H1 (cell line): ENCODE results near the gene CDC42EP3. TPM values are rescaled to one million over a fixed set of nuclear protein-coding genes. Genes with fewer than 3 reads are reported as not detected.

Experiments used
- CTCF ChIA-PET: fragments of 300-600 bp; sonication (Branson Sonifier 250); formaldehyde crosslinking; loops from one replicate; lab custom pipeline; 2021; ENCODE audit not compliant: partially characterized antibody; lab: Charles Lee
- POLR2A ChIA-PET: fragments of 300-600 bp; sonication (Branson Sonifier 250); formaldehyde crosslinking; loops from one replicate; lab custom pipeline; 2021; ENCODE audit warnings: inconsistent platforms; ENCODE audit not compliant: partially characterized antibody; lab: Charles Lee
- DNase-seq, 2 experiments: peaks; one replicate each; pipeline versions ENCODE4 v3.0.0 to v3.0.0-alpha.2; 2010 to 2022; ENCODE audit warnings: low spot score in 2 of 2, low read depth in 1 of 2, mixed read lengths in 1 of 2
- FAIRE-seq: peaks from 2 replicates; lab custom pipeline; 2011; peaks lifted over from hg19 to GRCh38; lab: Jason Lieb, UNC
- H2AFZ ChIP-seq: 2 replicates; pipeline ENCODE4 v1.8.1; 2012; ENCODE audit warnings: low read length, inconsistent platforms
- H2AK5ac ChIP-seq: 2 replicates; pipeline ENCODE4 v1.6.1; 2013; ENCODE audit warnings: low read depth, low read length
- H2BK120ac ChIP-seq: replicated peaks from 2 replicates; pipeline ENCODE3; 2013; ENCODE audit warnings: low read depth, low read length, inconsistent platforms
- H2BK12ac ChIP-seq: 2 replicates; pipeline ENCODE4 v1.6.1; 2013; ENCODE audit warnings: low read depth, low read length
- H2BK15ac ChIP-seq: 2 replicates; pipeline ENCODE4 v1.6.1; 2013; ENCODE audit warnings: low read length
- H2BK20ac ChIP-seq: 2 replicates; pipeline ENCODE4 v1.6.1; 2013; ENCODE audit warnings: low read length
- H2BK5ac ChIP-seq: 2 replicates; pipeline ENCODE4 v1.6.1; 2013; ENCODE audit warnings: low read depth, low read length
- H3K14ac ChIP-seq: 2 replicates; pipeline ENCODE4 v1.6.1; 2013; ENCODE audit warnings: inconsistent platforms; ENCODE audit not compliant: insufficient read length
- H3K18ac ChIP-seq: 2 replicates; pipeline ENCODE4 v1.6.1; 2013; ENCODE audit warnings: low read length; ENCODE audit errors: extremely low read depth
- H3K23ac ChIP-seq: 2 replicates; pipeline ENCODE4 v1.6.1; 2013; ENCODE audit warnings: inconsistent platforms; ENCODE audit not compliant: insufficient read length
- H3K23me2 ChIP-seq: 2 replicates; pipeline ENCODE4 v1.6.1; 2013; ENCODE audit warnings: low read depth, low read length
- H3K27ac ChIP-seq: 2 replicates; pipeline ENCODE4 v1.6.1; 2011; ENCODE audit warnings: low read depth, low read length, inconsistent platforms
- H3K27me3 ChIP-seq, 4 experiments: replicated peaks in 1 of 4; 1 replicate in 1 of 4; 2 replicates in 3 of 4; pipeline versions ENCODE4 v1.6.1 to v1.8.1; 2011 to 2013; ENCODE audit warnings: low read length in 3 of 4, mild to moderate bottlenecking in 3 of 4, inconsistent platforms in 2 of 4, mixed read lengths in 2 of 4, moderate library complexity in 1 of 4; ENCODE audit not compliant: control insufficient read depth in 3 of 4, insufficient read depth in 3 of 4; ENCODE audit errors: extremely low read depth in 1 of 4
- H3K36me3 ChIP-seq, 4 experiments: 2 replicates each; pipeline versions ENCODE4 v1.6.1 to v1.8.1; 2011 to 2013; ENCODE audit warnings: mild to moderate bottlenecking in 4 of 4, low read length in 3 of 4, moderate library complexity in 2 of 4, control low read depth in 1 of 4, inconsistent platforms in 1 of 4; ENCODE audit not compliant: insufficient read depth in 4 of 4, control insufficient read depth in 2 of 4
- H3K4ac ChIP-seq: replicated peaks from 2 replicates; pipeline ENCODE3; 2013; ENCODE audit warnings: low read length, low read depth, mixed read lengths, inconsistent platforms; ENCODE audit not compliant: insufficient read length
- H3K4me1 ChIP-seq, 4 experiments: replicated peaks in 1 of 4; 1 replicate in 1 of 4; 2 replicates in 3 of 4; pipeline versions ENCODE4 v1.6.1 to v1.8.1; 2011 to 2013; ENCODE audit warnings: low read length in 3 of 4, inconsistent platforms in 2 of 4, mixed read lengths in 1 of 4; ENCODE audit not compliant: insufficient read depth in 4 of 4, control insufficient read depth in 3 of 4
- H3K4me2 ChIP-seq, 2 experiments: 2 replicates each; pipeline versions ENCODE4 v1.6.1 to v1.8.1; 2011 to 2013; ENCODE audit warnings: low read depth in 2 of 2, low read length in 2 of 2, control low read depth in 1 of 2, inconsistent platforms in 1 of 2, mild to moderate bottlenecking in 1 of 2; ENCODE audit not compliant: insufficient read depth in 1 of 2
- H3K4me3 ChIP-seq, 4 experiments: fragments of 200-600, 300-600 bp in 1 of 4; sonication (generic), shearing (Covaris generic), sonication (Bioruptor Twin) in 1 of 4; 2 replicates each; pipeline versions ENCODE4 v1.5.1 to v1.8.1; 2011 to 2016; ENCODE audit warnings: low read length in 4 of 4, low read depth in 3 of 4, control low read depth in 2 of 4, inconsistent platforms in 2 of 4, mild to moderate bottlenecking in 2 of 4, mixed read lengths in 1 of 4, moderate library complexity in 1 of 4; ENCODE audit not compliant: insufficient read depth in 2 of 4; ENCODE audit errors: extremely low read depth in 1 of 4
- H3K56ac ChIP-seq: replicated peaks from 2 replicates; pipeline ENCODE3; 2013; ENCODE audit warnings: low read depth, mild to moderate bottlenecking, mixed read lengths, low read length, inconsistent platforms; ENCODE audit not compliant: insufficient read length
- H3K79me1 ChIP-seq: 2 replicates; pipeline ENCODE4 v1.6.1; 2013; ENCODE audit warnings: low read depth, low read length, control low read depth
- H3K79me2 ChIP-seq, 2 experiments: 2 replicates each; pipeline versions ENCODE4 v1.6.1 to v1.8.1; 2012 to 2013; ENCODE audit warnings: low read length in 2 of 2, mild to moderate bottlenecking in 2 of 2, inconsistent platforms in 1 of 2; ENCODE audit not compliant: insufficient read depth in 2 of 2, control insufficient read depth in 1 of 2
- H3K9ac ChIP-seq, 4 experiments: replicated peaks in 1 of 4; 1 replicate in 1 of 4; 2 replicates in 3 of 4; pipeline versions ENCODE4 v1.6.1 to v1.8.1; 2011 to 2013; ENCODE audit warnings: low read depth in 3 of 4, low read length in 3 of 4, control low read depth in 2 of 4, mild to moderate bottlenecking in 2 of 4, moderate library complexity in 2 of 4, inconsistent platforms in 1 of 4; ENCODE audit errors: extremely low read depth in 1 of 4
- H3K9me3 ChIP-seq, 2 experiments: 2 replicates each; pipeline versions ENCODE4 v1.6.1 to v1.8.1; 2012 to 2013; ENCODE audit warnings: mild to moderate bottlenecking in 2 of 2, moderate library complexity in 2 of 2, control low read depth in 1 of 2, inconsistent platforms in 1 of 2, low read depth in 1 of 2, low read length in 1 of 2, mixed read lengths in 1 of 2; ENCODE audit not compliant: insufficient read depth in 2 of 2
- H4K20me1 ChIP-seq, 2 experiments: replicated peaks in 1 of 2; 2 replicates each; pipeline versions ENCODE3 to v1.8.1; 2011 to 2013; ENCODE audit warnings: inconsistent platforms in 2 of 2, low read length in 2 of 2, mild to moderate bottlenecking in 1 of 2; ENCODE audit not compliant: insufficient read depth in 2 of 2, control insufficient read depth in 1 of 2
- H4K5ac ChIP-seq: 2 replicates; pipeline ENCODE4 v1.6.1; 2013; ENCODE audit warnings: low read length, low read depth, mixed read lengths, inconsistent platforms; ENCODE audit not compliant: insufficient read length
- H4K8ac ChIP-seq: 2 replicates; pipeline ENCODE4 v1.8.0; 2013; ENCODE audit warnings: mild to moderate bottlenecking, moderate library complexity, low read length, inconsistent platforms; ENCODE audit not compliant: insufficient read depth; ENCODE audit errors: extremely low read depth
- H4K91ac ChIP-seq: replicated peaks from 2 replicates; pipeline ENCODE3; 2013; ENCODE audit warnings: low read length, mixed read lengths, inconsistent platforms; ENCODE audit not compliant: insufficient read length
- ASH2L ChIP-seq: fragments of 200-600, 300-600 bp; sonication (generic); IDR thresholded peaks from one replicate; pipeline ENCODE4 v1.7.1; 2017; ENCODE audit warnings: low read length
- CBX8 ChIP-seq: fragments of 300-800, 300-1000 bp; sonication (generic); IDR thresholded peaks from 2 replicates; pipeline ENCODE4 v1.7.1; 2016; ENCODE audit warnings: low read depth, low read length, borderline replicate concordance
- CHD1 ChIP-seq: IDR thresholded peaks from 2 replicates; pipeline ENCODE4 v1.6.1; 2012; ENCODE audit warnings: low read depth, low read length, improper control_type of control experiment
- CHD2 ChIP-seq: IDR thresholded peaks from 2 replicates; pipeline ENCODE4 v1.6.1; 2012; ENCODE audit warnings: low read length, improper control_type of control experiment
- KDM4A ChIP-seq: IDR thresholded peaks from one replicate; pipeline ENCODE4 v1.7.1; 2012; ENCODE audit warnings: low read depth, mild to moderate bottlenecking, moderate library complexity, low read length, inconsistent platforms; ENCODE audit not compliant: severe bottlenecking
- KDM5A ChIP-seq: fragments of 200-600 bp; IDR thresholded peaks from 2 replicates; pipeline ENCODE4 v1.7.1; 2012; ENCODE audit warnings: mild to moderate bottlenecking, low read length, inconsistent platforms, mixed read lengths
- MAFK ChIP-seq: IDR thresholded peaks from 2 replicates; pipeline ENCODE4 v1.6.1; 2012; ENCODE audit warnings: low read depth, mild to moderate bottlenecking, improper control_type of control experiment, low read length
- NANOG ChIP-seq: IDR thresholded peaks from 2 replicates; pipeline ENCODE4 v1.6.1; 2011; ENCODE audit warnings: low read length, low read depth, mild to moderate bottlenecking, inconsistent platforms; ENCODE audit not compliant: insufficient read depth, poor library complexity, severe bottlenecking
- POLR2A ChIP-seq, 2 experiments: IDR thresholded peaks; 1 replicate in 1 of 2; 2 replicates in 1 of 2; pipeline ENCODE4 v1.6.1; 2011; ENCODE audit warnings: low read depth in 2 of 2, low read length in 2 of 2, mild to moderate bottlenecking in 2 of 2; ENCODE audit errors: control extremely low read depth in 1 of 2
- RXRA ChIP-seq: IDR thresholded peaks from 2 replicates; pipeline ENCODE4 v1.6.1; 2011; ENCODE audit warnings: low read depth, mild to moderate bottlenecking, low read length, moderate library complexity; ENCODE audit not compliant: insufficient read depth
- SAP30 ChIP-seq: fragments of 300-600 bp; sonication (generic); IDR thresholded peaks from 2 replicates; pipeline ENCODE4 v1.7.1; 2012; ENCODE audit warnings: low read length, moderate library complexity, mild to moderate bottlenecking, inconsistent platforms; ENCODE audit not compliant: insufficient read depth, insufficient replicate concordance
- TCF12 ChIP-seq: IDR thresholded peaks from 2 replicates; pipeline ENCODE4 v1.6.1; 2011; ENCODE audit warnings: low read depth, mild to moderate bottlenecking, low read length
- WGBS, 2 experiments: shearing (Covaris generic) in 1 of 2; methylation state at CpG; one replicate each; pipeline versions ENCODE4 v1.1.6 to v1.1.7; 2013 to 2015; ENCODE audit warnings: low lambda C conversion rate in 2 of 2, mixed read lengths in 2 of 2, inconsistent platforms in 1 of 2, low coverage in 1 of 2, missing lambda C conversion rate in 1 of 2; ENCODE audit not compliant: insufficient replicate concordance in 2 of 2, insufficient coverage in 1 of 2, insufficient read length in 1 of 2; ENCODE audit errors: extremely low coverage in 1 of 2, missing lambda C conversion rate in 1 of 2; 5-methylcytosine and 5-hydroxymethylcytosine counted together
- polyA plus RNA-seq, 7 experiments: library from polyadenylated mRNA; depleted of rRNA in 3 of 7; stranded (reverse) in 5 of 7; unstranded in 2 of 7; fragments of >200 nt in 5 of 7; fragments of 200-250 nt in 2 of 7; gene quantifications; 1 replicate in 5 of 7; 2 replicates in 1 of 7; 4 replicates in 1 of 7; pipeline versions ENCODE4 v1.2.1 to v1.2.3, GENCODE V29; 2011 to 2013; ENCODE audit warnings: missing spikeins in 2 of 7, mixed read lengths in 2 of 7
- total RNA-seq: library from RNA; stranded (reverse); fragmentation: NEBNext Ultra II Directional; extraction: Animal tissue kit (Norgen Biotek cat#: 25700); gene quantifications from 2 replicates; pipeline ENCODE4 v1.2.1, GENCODE V29; 2021
- TF ChIP-seq, protein P1 (sequence below): IDR thresholded peaks from 2 replicates; pipeline ENCODE4 v1.6.1; 2011; ENCODE audit warnings: low read length, improper control_type of control experiment

Gene CDC42EP3
- total and polyA plus RNA-seq, 2 of the 8 experiments (the other 6 are each of a cell fraction or from before 2014, with no cell fraction given): 18.4 to 24.7 TPM

DNA sequence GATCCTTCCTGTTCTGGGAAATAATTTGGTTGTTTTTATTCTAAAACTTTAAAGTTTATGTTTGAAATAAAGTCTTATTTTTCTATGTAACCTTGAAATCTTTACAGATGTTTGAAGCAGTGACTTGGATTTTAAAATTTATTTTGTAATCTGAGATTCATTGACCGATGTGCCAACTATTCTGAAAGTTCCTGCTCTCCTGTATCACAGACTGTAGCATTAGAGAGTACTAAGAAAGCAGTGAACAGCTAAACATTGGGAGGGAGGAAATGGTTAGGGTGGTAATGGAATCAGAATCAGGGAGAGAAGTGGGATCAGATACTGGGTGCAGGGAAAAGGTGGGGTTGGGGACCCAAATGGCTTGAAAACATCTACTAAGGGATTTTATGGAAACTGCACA, 69.9 kb downstream of the CDC42EP3 start:
- Histone ChIP-seq H3K4me3 (no peak overlapping the region), H2BK15ac (no peak overlapping the region), H3K23ac (no peak overlapping the region), H3K18ac (no peak overlapping the region), H2BK120ac (no peak overlapping the region), H2BK5ac (no peak overlapping the region), H3K23me2 (no peaks in the 10 kb centered on the region; the same call in 1 of the 2 replicates), H4K8ac (no peak overlapping the region), H3K79me1 (no peaks in the 10 kb centered on the region), H3K4ac (no peak overlapping the region), H3K27me3 (no peaks in the 10 kb centered on the region), H3K36me3 (no peaks in the 10 kb centered on the region), H3K14ac (no peak overlapping the region), H3K56ac (no peak overlapping the region), H3K4me2 (no peak overlapping the region), H4K20me1 (no peaks in the 10 kb centered on the region), H2AFZ (no peak overlapping the region), H3K4me1 (no peaks in the 10 kb centered on the region)
- DNase-seq: no peak
- no peak for TF ChIP-seq CHD2
- TF ChIP-seq RXRA: no peak
- no peak for TF ChIP-seq NANOG
- TF ChIP-seq TCF12: no peak
- no peak for TF ChIP-seq CBX8
- TF ChIP-seq MAFK: no peak
- TF ChIP-seq POLR2A (IDR thresholded peaks at IDR 0.05; ENCODE audit: control extremely low read depth in 1 of 2, low read depth in 2 of 2, low read length in 2 of 2): no peak
- no peak for TF ChIP-seq KDM4A
- no peak for TF ChIP-seq ASH2L
- TF ChIP-seq, protein P1, sequence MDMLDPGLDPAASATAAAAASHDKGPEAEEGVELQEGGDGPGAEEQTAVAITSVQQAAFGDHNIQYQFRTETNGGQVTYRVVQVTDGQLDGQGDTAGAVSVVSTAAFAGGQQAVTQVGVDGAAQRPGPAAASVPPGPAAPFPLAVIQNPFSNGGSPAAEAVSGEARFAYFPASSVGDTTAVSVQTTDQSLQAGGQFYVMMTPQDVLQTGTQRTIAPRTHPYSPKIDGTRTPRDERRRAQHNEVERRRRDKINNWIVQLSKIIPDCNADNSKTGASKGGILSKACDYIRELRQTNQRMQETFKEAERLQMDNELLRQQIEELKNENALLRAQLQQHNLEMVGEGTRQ: no peak
- no peak for TF ChIP-seq CHD1
- no peak for TF ChIP-seq SAP30
- no peak for TF ChIP-seq KDM5A
- TF ChIP-seq, all 59 proteins: peak for 0
- H4K91ac ChIP-seq: no peak overlapping the region
- no peak overlapping the region for H3K9ac ChIP-seq
- ChIA-PET CTCF (no interaction called here), POLR2A (no interaction called here)
- H2AK5ac ChIP-seq: no peak overlapping the region
- no peak overlapping the region for H2BK20ac ChIP-seq
- H3K9me3 ChIP-seq: no peaks in the 10 kb centered on the region
- no peak overlapping the region for H4K5ac ChIP-seq
- H3K79me2 ChIP-seq: no peaks in the 10 kb centered on the region
- no peak for FAIRE-seq
- no peak overlapping the region for H2BK12ac ChIP-seq
- no peak overlapping the region for H3K27ac ChIP-seq
- 94% methylated on average over 1 of the region's 1 CpG; no CpG with 5 or more reads in 1 of the 2 experiments for WGBS, 2 experiments
